OCI-LY7 (cell line): ENCODE measurements around the gene GOLGA8T. TPM values are rescaled to one million over a fixed set of nuclear protein-coding genes. Genes with fewer than 3 reads are reported as not detected.
"Not testable (repeated sequence)": the region's sequence is repeated elsewhere in the genome, so short reads cannot be mapped to it uniquely, and the experiment has no call there.

Source experiments
- BruUV-seq: library from RNA; stranded (reverse); fragments of 400-500 nt; replicated peaks from 2 replicates; lab custom pipeline; 2021; lab: Mats Ljungman, UMichigan
- CTCF ChIA-PET: fragments of 300-600 bp; sonication (Branson Sonifier 250); formaldehyde crosslinking; loops from one replicate; lab custom pipeline; 2022; ENCODE audit warnings: antibody characterized with exemption; ENCODE audit not compliant: unreplicated experiment; lab: Charles Lee
- POLR2A ChIA-PET: fragments of 300-600 bp; sonication (Branson Sonifier 250); formaldehyde crosslinking; loops from one replicate; lab custom pipeline; 2022; ENCODE audit warnings: antibody characterized with exemption; lab: Charles Lee
- DNase-seq: peaks from one replicate; pipeline ENCODE4 v3.0.0-alpha.2; 2015; ENCODE audit warnings: low spot score
- H2AFZ ChIP-seq: fragments of 200-600 bp; sonication (generic), shearing (Covaris generic); 2 replicates; pipeline ENCODE4 v1.6.1; 2014; ENCODE audit warnings: mild to moderate bottlenecking, antibody characterized with exemption, low read length, moderate library complexity
- H3K27ac ChIP-seq: fragments of 200-600 bp; sonication (generic); 2 replicates; pipeline ENCODE4 v1.5.1; 2014; ENCODE audit warnings: mixed run types, low read depth, mild to moderate bottlenecking, moderate library complexity, low read length, inconsistent platforms; ENCODE audit not compliant: poor library complexity, severe bottlenecking
- H3K36me3 ChIP-seq: fragments of 200-600 bp; sonication (generic); 2 replicates; pipeline ENCODE4 v1.6.1; 2014; ENCODE audit warnings: mild to moderate bottlenecking, antibody characterized with exemption, low read length, moderate library complexity, mixed read lengths; ENCODE audit not compliant: insufficient read depth
- H3K4me1 ChIP-seq: fragments of 200-600 bp; sonication (generic); 2 replicates; pipeline ENCODE4 v1.5.1; 2014; ENCODE audit warnings: mild to moderate bottlenecking, low read length; ENCODE audit not compliant: insufficient read depth, poor library complexity, severe bottlenecking
- H3K4me2 ChIP-seq: fragments of 200-600 bp; sonication (generic); 2 replicates; pipeline ENCODE4 v1.6.1; 2014; ENCODE audit warnings: mild to moderate bottlenecking, low read length
- H3K4me3 ChIP-seq: fragments of 200-600 bp; sonication (generic); 2 replicates; pipeline ENCODE4 v1.5.1; 2014; ENCODE audit warnings: mild to moderate bottlenecking, low read depth, low read length; ENCODE audit not compliant: poor library complexity, severe bottlenecking
- H3K79me2 ChIP-seq: fragments of 200-600 bp; sonication (generic); 2 replicates; pipeline ENCODE4 v1.6.1; 2016; ENCODE audit warnings: low read depth, mild to moderate bottlenecking, low read length, moderate library complexity, mixed read lengths; ENCODE audit not compliant: insufficient read depth
- H3K9me2 ChIP-seq: fragments of 200-600 bp; sonication (generic); 2 replicates; pipeline ENCODE4 v1.6.1; 2016; ENCODE audit warnings: mild to moderate bottlenecking, low read length, mixed read lengths; ENCODE audit not compliant: insufficient read depth
- H3K9me3 ChIP-seq: fragments of 200-600 bp; sonication (generic); 2 replicates; pipeline ENCODE4 v1.6.1; 2014; ENCODE audit warnings: mild to moderate bottlenecking, mixed run types, low read length, mixed read lengths
- H4K20me1 ChIP-seq: fragments of 200-600 bp; sonication (generic); 2 replicates; pipeline ENCODE4 v1.6.1; 2014; ENCODE audit warnings: mild to moderate bottlenecking, antibody characterized with exemption, low read length, moderate library complexity, mixed read lengths; ENCODE audit not compliant: insufficient read depth
- intact Hi-C: fragments of 100-400 bp; cut with micrococcal nuclease; formaldehyde crosslinking; loops from one replicate; pipeline ENCODE4 v1.10.0; 2022; ENCODE audit not compliant: unreplicated experiment
- total RNA-seq, 2 experiments: library from RNA; depleted of rRNA in 1 of 2; stranded (reverse); fragments of >200 nt in 1 of 2; shearing (Covaris generic) in 1 of 2; gene quantifications; 2 replicates each; pipeline ENCODE4 v1.2.3, GENCODE V29; 2014 to 2022

GOLGA8T gene
- total RNA-seq, 2 experiments from 2014 or later, result not detected

GRCh38 chr15:30179814-30180213, 45.0 kb downstream of the GOLGA8T start:
- H3K4me2 ChIP-seq, H3K9me3 ChIP-seq, CTCF ChIA-PET: not testable (repeated sequence)

GRCh38 chr15:30185495-30185894, 50.6 kb downstream of the GOLGA8T start:
- intact Hi-C loops, H4K20me1 ChIP-seq, H3K9me2 ChIP-seq, DNase-seq, H3K9me3 ChIP-seq, H3K4me3 ChIP-seq, H3K36me3 ChIP-seq, H3K79me2 ChIP-seq, POLR2A ChIA-PET, H2AFZ ChIP-seq, H3K27ac ChIP-seq, BruUV-seq, H3K4me1 ChIP-seq, H3K4me2 ChIP-seq, CTCF ChIA-PET: not testable (repeated sequence)

More at GRCh38 chr15:30179814-30180213, 45.0 kb downstream of the GOLGA8T start:
- H3K9me2 ChIP-seq, H3K4me3 ChIP-seq, H2AFZ ChIP-seq, DNase-seq, H3K79me2 ChIP-seq, H3K27ac ChIP-seq, H4K20me1 ChIP-seq, intact Hi-C loops, POLR2A ChIA-PET, H3K4me1 ChIP-seq, H3K36me3 ChIP-seq, BruUV-seq: not testable (repeated sequence)

DNA sequence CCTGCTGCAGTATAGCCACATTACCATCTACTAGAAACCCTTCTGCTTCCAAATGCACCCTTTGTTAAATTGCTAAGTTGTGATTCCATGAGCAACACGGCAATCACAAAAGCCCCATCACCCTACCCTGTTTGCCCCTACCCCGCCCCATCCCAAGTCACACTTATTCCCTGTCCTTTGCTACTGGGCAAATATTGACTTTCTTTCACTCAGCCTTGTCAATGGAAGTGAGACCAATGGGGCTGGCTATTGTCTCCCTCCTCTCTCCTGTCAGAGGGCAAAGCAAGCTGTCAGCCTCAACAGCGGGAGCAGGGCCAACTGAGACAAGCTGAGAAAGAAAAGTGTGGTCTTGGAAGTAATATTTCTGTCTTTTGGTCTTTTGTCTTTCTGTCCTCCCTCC, 52.6 kb downstream of the GOLGA8T start:
- H2AFZ ChIP-seq, POLR2A ChIA-PET, DNase-seq, H3K79me2 ChIP-seq, CTCF ChIA-PET, intact Hi-C loops, H4K20me1 ChIP-seq, H3K4me1 ChIP-seq, H3K4me2 ChIP-seq, H3K36me3 ChIP-seq, H3K27ac ChIP-seq, H3K9me2 ChIP-seq, BruUV-seq, H3K9me3 ChIP-seq, H3K4me3 ChIP-seq: not testable (repeated sequence)

DNA sequence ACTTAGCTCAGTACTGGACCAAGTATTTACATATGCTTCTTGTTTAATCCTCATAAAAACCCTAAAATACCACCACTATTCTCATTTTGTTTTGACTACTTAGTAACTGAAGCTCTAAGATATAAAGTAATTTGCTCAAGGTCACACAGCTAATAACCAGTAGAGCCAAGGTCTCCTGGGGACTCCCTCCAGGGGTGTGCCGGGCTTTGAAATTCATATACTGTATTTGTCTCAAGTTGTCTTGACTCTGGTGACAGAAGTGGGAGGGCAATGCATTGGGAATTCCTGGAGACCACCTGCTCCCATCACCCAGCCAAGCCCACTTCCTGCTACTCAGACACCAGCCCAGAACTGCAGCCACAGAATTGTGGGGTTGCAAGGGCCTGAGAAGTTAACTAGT, 54.9 kb downstream of the GOLGA8T start:
- H4K20me1 ChIP-seq, BruUV-seq, H3K4me1 ChIP-seq, H3K27ac ChIP-seq, H3K9me3 ChIP-seq, intact Hi-C loops, CTCF ChIA-PET, H2AFZ ChIP-seq, POLR2A ChIA-PET, H3K36me3 ChIP-seq, DNase-seq, H3K4me3 ChIP-seq, H3K79me2 ChIP-seq, H3K4me2 ChIP-seq, H3K9me2 ChIP-seq: not testable (repeated sequence)

DNA sequence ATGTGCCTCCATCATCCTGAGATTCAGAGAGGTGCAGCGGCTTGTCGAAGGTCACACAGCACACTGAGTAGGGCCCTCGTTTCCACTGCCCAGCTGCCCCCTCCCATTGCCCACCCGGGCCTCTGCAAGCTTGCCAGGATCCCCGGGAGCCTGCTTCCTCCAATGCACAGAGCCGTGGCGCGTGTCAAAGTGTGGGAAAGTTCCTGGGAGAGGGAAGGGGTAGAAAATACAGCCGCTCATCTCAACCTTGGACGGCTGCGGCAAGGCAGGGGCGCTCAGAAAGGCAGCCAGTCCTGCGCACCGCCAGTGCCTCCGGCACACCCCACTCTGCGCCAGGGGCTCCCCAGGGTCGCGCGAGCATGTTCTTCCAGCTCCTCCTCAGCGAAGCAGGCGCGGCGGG, 56.3 kb downstream of the GOLGA8T start:
- intact Hi-C loops, H3K4me2 ChIP-seq, BruUV-seq: not testable (repeated sequence)

DNA sequence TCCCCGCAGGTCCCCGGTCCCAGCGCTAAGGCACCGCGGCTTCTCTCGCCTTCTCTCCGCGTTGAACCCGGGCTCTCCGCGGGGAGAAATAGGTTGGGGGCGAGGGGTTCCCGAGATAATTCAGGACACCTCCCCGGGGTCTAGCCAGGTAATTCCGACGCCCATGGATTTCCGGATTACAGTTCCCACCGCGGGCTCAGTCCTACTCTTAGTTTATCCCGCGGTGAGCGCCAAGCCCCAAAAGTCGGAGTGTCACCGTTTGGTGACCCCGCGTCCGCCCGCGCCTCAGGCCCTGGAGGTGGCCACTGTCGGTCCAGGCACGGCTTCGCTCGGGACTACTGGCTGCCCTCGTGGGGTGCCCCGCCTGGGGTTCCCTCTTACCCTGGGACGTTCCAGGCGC, 56.8 kb downstream of the GOLGA8T start:
- CTCF ChIA-PET, result not testable (repeated sequence)

More for the DNA sequence above, 56.3 kb downstream of the GOLGA8T start:
- H3K27ac ChIP-seq, POLR2A ChIA-PET, H3K9me2 ChIP-seq, H2AFZ ChIP-seq, H3K9me3 ChIP-seq, H3K79me2 ChIP-seq, H3K4me1 ChIP-seq, H3K36me3 ChIP-seq, H3K4me3 ChIP-seq, H4K20me1 ChIP-seq, DNase-seq, CTCF ChIA-PET: not testable (repeated sequence)

More for the DNA sequence above, 56.8 kb downstream of the GOLGA8T start:
- BruUV-seq, H3K36me3 ChIP-seq, H3K79me2 ChIP-seq, H3K9me2 ChIP-seq, POLR2A ChIA-PET, H4K20me1 ChIP-seq, H3K27ac ChIP-seq, intact Hi-C loops, H3K4me1 ChIP-seq, H2AFZ ChIP-seq, H3K4me3 ChIP-seq, DNase-seq, H3K9me3 ChIP-seq, H3K4me2 ChIP-seq: not testable (repeated sequence)
